HepG2 (cell line): ENCODE data around the gene SLC50A1. TPM values are rescaled to one million over a fixed set of nuclear protein-coding genes. Genes with fewer than 3 reads are reported as not detected.
A peak's percentile ranks its signal among the peaks of the same experiment; 100 is the strongest.

Experiments
- ARID2 ChIP-seq: sonication (generic); formaldehyde crosslinking; IDR thresholded peaks from 2 replicates; pipeline ENCODE4 v1.8.1; 2022; ENCODE audit warnings: mild to moderate bottlenecking, missing genetic modification reagents, borderline replicate concordance
- BORCS8-MEF2B ChIP-seq: sonication (generic); formaldehyde crosslinking; IDR thresholded peaks from 2 replicates; pipeline ENCODE4 v1.8.0; 2022; ENCODE audit warnings: mild to moderate bottlenecking, missing genetic modification reagents
- FOXK2 ChIP-seq: fragments of 450-650 bp; IDR thresholded peaks from 2 replicates; pipeline ENCODE4 v1.6.1; 2016
- HNRNPL ChIP-seq: fragments of 200-400 bp; formaldehyde crosslinking; IDR thresholded peaks from 2 replicates; pipeline ENCODE4 v1.6.1; 2017; ENCODE audit warnings: mild to moderate bottlenecking, low read depth, low read length
- KAT2B ChIP-seq: fragments of 150-350 bp; IDR thresholded peaks from 2 replicates; pipeline ENCODE4 v1.6.1; 2014; ENCODE audit warnings: low read depth, low read length, borderline replicate concordance
- NFIC ChIP-seq: IDR thresholded peaks from 2 replicates; pipeline ENCODE4 v1.6.1; 2012; ENCODE audit warnings: mild to moderate bottlenecking, low read length, inconsistent platforms
- PHB2 ChIP-seq: fragments of 450-650 bp; IDR thresholded peaks from 2 replicates; pipeline ENCODE4 v1.6.1; 2018; ENCODE audit not compliant: partially characterized antibody
- TBX3 ChIP-seq: fragments of 450-650 bp; IDR thresholded peaks from 2 replicates; pipeline ENCODE4 v1.6.1; 2017; ENCODE audit warnings: antibody characterized with exemption, mild to moderate bottlenecking, inconsistent platforms, borderline replicate concordance
- TRIM24 ChIP-seq: sonication (generic); formaldehyde crosslinking; IDR thresholded peaks from 2 replicates; pipeline ENCODE4 v1.8.0; 2022; ENCODE audit warnings: mild to moderate bottlenecking, missing genetic modification reagents
- ZNF143 ChIP-seq: sonication (generic); formaldehyde crosslinking; IDR thresholded peaks from 2 replicates; pipeline ENCODE4 v1.4.0; 2020; ENCODE audit warnings: missing genetic modification reagents
- ZNF17 ChIP-seq: sonication (generic); formaldehyde crosslinking; IDR thresholded peaks from 2 replicates; pipeline ENCODE4 v1.5.0; 2020; ENCODE audit warnings: mild to moderate bottlenecking, missing genetic modification reagents
- ZNF292 ChIP-seq: sonication (generic); formaldehyde crosslinking; IDR thresholded peaks from 2 replicates; pipeline ENCODE4 v1.8.1; 2022; ENCODE audit warnings: mild to moderate bottlenecking, low read depth, missing genetic modification reagents, borderline replicate concordance
- ZNF383 ChIP-seq: sonication (generic); formaldehyde crosslinking; IDR thresholded peaks from 2 replicates; pipeline ENCODE4 v1.4.0; 2020; ENCODE audit warnings: missing genetic modification reagents, mild to moderate bottlenecking, borderline replicate concordance
- ZNF598 ChIP-seq: sonication (generic); formaldehyde crosslinking; IDR thresholded peaks from 2 replicates; pipeline ENCODE4 v1.5.1; 2020; ENCODE audit warnings: mild to moderate bottlenecking, missing genetic modification reagents, borderline replicate concordance
- ZNF652 ChIP-seq: IDR thresholded peaks from 2 replicates; pipeline ENCODE4 v1.6.1; 2016; ENCODE audit warnings: low read depth, borderline replicate concordance
- polyA plus RNA-seq, 8 experiments: library from polyadenylated mRNA; depleted of rRNA in 3 of 8; stranded (reverse) in 7 of 8; unstranded in 1 of 8; fragments of >200 nt; fragmentation: Illumina TruSeq in 4 of 8; extraction: Trizol in 4 of 8; gene quantifications; 2 replicates each; pipeline versions ENCODE4 v1.2.1 to v1.2.3, GENCODE V29; 2011 to 2016; ENCODE audit warnings: low read depth in 4 of 8, missing spikeins in 1 of 8, mixed read lengths in 1 of 8; ENCODE audit not compliant: insufficient read depth in 1 of 8
- total RNA-seq, 5 experiments: library from RNA; depleted of rRNA; stranded (reverse); fragments of >200 nt; fragmentation: Illumina TruSeq; extraction: Trizol; gene quantifications; 2 replicates each; pipeline ENCODE4 v1.2.3, GENCODE V29; 2016; ENCODE audit warnings: low read depth in 1 of 5
- TF ChIP-seq, protein P1 (sequence below), 2 experiments: fragments of 450-650 bp in 1 of 2; sonication (generic) in 1 of 2; formaldehyde crosslinking in 1 of 2; IDR thresholded peaks; 2 replicates each; pipeline versions ENCODE4 v1.6.1 to v1.8.0; 2016 to 2022; ENCODE audit warnings: antibody characterized with exemption in 1 of 2, mild to moderate bottlenecking in 1 of 2, missing genetic modification reagents in 1 of 2
- TF ChIP-seq, protein P2 (sequence below): sonication (generic); formaldehyde crosslinking; IDR thresholded peaks from 2 replicates; pipeline ENCODE4; 2020; ENCODE audit warnings: missing genetic modification reagents, mild to moderate bottlenecking, borderline replicate concordance

SLC50A1 gene
- total and polyA plus RNA-seq, 2 of the 13 experiments (the other 11 are each of a cell fraction or from before 2014, with no cell fraction given) = 22.5 to 46.8 TPM

DNA sequence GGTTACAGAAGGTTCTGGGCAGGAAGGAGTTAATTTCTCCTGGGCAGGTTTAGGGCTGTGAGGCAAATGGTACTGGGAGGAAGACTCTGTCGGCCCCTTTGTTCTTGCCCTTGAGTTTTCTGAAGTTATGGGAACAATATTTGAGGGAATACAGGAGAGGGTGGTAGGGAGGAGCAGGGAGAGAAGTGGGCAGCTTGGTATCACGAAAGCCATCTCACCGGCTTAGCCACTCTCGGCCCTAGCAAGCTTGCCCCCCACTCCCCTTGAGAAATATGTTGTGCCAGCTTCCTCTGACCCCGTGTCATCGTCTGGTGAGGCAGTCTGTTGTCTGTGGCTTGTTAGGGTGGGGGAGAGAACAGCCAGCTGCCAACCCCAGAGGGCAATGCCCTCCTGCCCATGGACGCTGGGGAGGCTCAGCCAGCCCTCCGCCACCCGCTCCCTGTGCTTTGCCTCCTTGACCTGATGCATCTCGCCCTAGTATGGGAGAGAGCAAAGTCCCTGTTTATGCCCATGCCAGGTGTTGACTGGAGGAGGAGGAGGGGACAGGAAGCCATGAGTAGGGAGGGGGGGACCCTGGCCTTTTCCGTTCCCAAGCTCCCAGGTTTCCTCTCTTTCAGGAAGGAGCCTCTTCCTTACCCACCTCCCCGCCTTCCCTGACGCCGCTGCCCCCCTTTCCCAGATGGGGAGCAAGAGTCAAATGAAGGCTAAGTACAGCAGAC, 6.7 kb upstream of the SLC50A1 start (continued):
- peak; percentile 65; the same call in 1 of the 2 replicates for TF ChIP-seq FOXK2
- TF ChIP-seq ZNF292 (CRISPR knock-in tag) = no peak
- TF ChIP-seq TRIM24 = no peak
- TF ChIP-seq, protein P1, sequence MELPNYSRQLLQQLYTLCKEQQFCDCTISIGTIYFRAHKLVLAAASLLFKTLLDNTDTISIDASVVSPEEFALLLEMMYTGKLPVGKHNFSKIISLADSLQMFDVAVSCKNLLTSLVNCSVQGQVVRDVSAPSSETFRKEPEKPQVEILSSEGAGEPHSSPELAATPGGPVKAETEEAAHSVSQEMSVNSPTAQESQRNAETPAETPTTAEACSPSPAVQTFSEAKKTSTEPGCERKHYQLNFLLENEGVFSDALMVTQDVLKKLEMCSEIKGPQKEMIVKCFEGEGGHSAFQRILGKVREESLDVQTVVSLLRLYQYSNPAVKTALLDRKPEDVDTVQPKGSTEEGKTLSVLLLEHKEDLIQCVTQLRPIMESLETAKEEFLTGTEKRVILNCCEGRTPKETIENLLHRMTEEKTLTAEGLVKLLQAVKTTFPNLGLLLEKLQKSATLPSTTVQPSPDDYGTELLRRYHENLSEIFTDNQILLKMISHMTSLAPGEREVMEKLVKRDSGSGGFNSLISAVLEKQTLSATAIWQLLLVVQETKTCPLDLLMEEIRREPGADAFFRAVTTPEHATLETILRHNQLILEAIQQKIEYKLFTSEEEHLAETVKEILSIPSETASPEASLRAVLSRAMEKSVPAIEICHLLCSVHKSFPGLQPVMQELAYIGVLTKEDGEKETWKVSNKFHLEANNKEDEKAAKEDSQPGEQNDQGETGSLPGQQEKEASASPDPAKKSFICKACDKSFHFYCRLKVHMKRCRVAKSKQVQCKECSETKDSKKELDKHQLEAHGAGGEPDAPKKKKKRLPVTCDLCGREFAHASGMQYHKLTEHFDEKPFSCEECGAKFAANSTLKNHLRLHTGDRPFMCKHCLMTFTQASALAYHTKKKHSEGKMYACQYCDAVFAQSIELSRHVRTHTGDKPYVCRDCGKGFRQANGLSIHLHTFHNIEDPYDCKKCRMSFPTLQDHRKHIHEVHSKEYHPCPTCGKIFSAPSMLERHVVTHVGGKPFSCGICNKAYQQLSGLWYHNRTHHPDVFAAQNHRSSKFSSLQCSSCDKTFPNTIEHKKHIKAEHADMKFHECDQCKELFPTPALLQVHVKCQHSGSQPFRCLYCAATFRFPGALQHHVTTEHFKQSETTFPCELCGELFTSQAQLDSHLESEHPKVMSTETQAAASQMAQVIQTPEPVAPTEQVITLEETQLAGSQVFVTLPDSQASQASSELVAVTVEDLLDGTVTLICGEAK (IDR thresholded peaks at IDR 0.05) = no peak
- TF ChIP-seq, protein P1 (CRISPR knock-in tag; IDR thresholded peaks at IDR 0.05) = no peak
- peak; percentile 99 for TF ChIP-seq HNRNPL
- TF ChIP-seq ARID2 (CRISPR knock-in tag) = no peak
- TF ChIP-seq ZNF383 (CRISPR knock-in tag) = 0 out of 2 replicates have a peak, but pooled peaks have one; percentile 84
- no peak for TF ChIP-seq KAT2B
- TF ChIP-seq, protein P2, sequence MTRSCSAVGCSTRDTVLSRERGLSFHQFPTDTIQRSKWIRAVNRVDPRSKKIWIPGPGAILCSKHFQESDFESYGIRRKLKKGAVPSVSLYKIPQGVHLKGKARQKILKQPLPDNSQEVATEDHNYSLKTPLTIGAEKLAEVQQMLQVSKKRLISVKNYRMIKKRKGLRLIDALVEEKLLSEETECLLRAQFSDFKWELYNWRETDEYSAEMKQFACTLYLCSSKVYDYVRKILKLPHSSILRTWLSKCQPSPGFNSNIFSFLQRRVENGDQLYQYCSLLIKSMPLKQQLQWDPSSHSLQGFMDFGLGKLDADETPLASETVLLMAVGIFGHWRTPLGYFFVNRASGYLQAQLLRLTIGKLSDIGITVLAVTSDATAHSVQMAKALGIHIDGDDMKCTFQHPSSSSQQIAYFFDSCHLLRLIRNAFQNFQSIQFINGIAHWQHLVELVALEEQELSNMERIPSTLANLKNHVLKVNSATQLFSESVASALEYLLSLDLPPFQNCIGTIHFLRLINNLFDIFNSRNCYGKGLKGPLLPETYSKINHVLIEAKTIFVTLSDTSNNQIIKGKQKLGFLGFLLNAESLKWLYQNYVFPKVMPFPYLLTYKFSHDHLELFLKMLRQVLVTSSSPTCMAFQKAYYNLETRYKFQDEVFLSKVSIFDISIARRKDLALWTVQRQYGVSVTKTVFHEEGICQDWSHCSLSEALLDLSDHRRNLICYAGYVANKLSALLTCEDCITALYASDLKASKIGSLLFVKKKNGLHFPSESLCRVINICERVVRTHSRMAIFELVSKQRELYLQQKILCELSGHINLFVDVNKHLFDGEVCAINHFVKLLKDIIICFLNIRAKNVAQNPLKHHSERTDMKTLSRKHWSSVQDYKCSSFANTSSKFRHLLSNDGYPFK (CRISPR knock-in tag) = peak; percentile 74; the same call in 1 of the 2 replicates
- TF ChIP-seq ZNF652 (CRISPR knock-in tag) = peak; percentile 90
- no peak for TF ChIP-seq ZNF598 (CRISPR knock-in tag)
- no peak for TF ChIP-seq TBX3
- no peak for TF ChIP-seq ZNF17
- no peak for TF ChIP-seq PHB2
- TF ChIP-seq BORCS8-MEF2B (CRISPR knock-in tag) = peak; percentile 18; the same call in 1 of the 2 replicates
- peak; percentile 62; the same call in 1 of the 2 replicates for TF ChIP-seq ZNF143
- no peak for TF ChIP-seq NFIC
